ENCODE measurements around the gene NCOA6.

DNA sequence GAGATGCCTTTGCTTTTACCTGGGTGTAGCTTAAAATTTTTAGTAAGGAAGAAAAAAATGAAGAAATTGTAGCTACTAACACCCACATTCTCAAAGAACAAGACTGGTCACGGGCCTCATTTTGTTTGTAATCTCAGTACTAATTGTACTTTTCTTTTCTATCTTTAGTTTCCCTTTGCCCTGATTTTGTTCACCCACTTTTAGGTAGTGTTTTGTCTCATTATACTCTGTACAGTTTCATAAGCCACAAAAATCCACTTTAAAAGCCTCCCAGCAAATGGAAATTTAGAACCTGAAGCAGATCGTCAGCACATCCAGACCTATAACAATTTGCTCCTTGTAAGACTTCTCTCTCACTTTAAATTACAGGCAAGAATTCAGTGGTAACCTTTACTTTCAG lies 78.0 kb downstream of the NCOA6 start:
- TF ChIP-seq, protein P1, sequence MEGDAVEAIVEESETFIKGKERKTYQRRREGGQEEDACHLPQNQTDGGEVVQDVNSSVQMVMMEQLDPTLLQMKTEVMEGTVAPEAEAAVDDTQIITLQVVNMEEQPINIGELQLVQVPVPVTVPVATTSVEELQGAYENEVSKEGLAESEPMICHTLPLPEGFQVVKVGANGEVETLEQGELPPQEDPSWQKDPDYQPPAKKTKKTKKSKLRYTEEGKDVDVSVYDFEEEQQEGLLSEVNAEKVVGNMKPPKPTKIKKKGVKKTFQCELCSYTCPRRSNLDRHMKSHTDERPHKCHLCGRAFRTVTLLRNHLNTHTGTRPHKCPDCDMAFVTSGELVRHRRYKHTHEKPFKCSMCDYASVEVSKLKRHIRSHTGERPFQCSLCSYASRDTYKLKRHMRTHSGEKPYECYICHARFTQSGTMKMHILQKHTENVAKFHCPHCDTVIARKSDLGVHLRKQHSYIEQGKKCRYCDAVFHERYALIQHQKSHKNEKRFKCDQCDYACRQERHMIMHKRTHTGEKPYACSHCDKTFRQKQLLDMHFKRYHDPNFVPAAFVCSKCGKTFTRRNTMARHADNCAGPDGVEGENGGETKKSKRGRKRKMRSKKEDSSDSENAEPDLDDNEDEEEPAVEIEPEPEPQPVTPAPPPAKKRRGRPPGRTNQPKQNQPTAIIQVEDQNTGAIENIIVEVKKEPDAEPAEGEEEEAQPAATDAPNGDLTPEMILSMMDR (IDR thresholded peaks at IDR 0.05), result no peak
- TF ChIP-seq JUND (IDR thresholded peaks at IDR 0.05) (no peak), FOXM1 (IDR thresholded peaks at IDR 0.05; ENCODE audit: low read depth) (no peak)
